Gastrocnemius medialis (tissue), 4 donors: ENCODE results near the gene PLA2G4D.

Experiments
- POLR2A ChIP-seq, 2 donors: fragments of 450-650 bp; IDR thresholded peaks; one replicate each; pipeline ENCODE4 v1.6.1; 2017; ENCODE audit warnings: antibody characterized with exemption in 2 of 2, mild to moderate bottlenecking in 2 of 2, moderate library complexity in 2 of 2
- TF ChIP-seq, protein P1 (sequence below), 5 experiments: fragments of 450-650 bp in 3 of 5; fragments of 200-600 bp in 2 of 5; sonication (generic) in 2 of 5; IDR thresholded peaks in 4 of 5; conservative IDR thresholded peaks in 1 of 5; 1 replicate in 4 of 5; 2 replicates in 1 of 5; pipeline ENCODE4 v1.5.1; 2016 to 2019; ENCODE audit warnings: antibody characterized with exemption in 5 of 5, mild to moderate bottlenecking in 3 of 5, moderate library complexity in 3 of 5

DNA sequence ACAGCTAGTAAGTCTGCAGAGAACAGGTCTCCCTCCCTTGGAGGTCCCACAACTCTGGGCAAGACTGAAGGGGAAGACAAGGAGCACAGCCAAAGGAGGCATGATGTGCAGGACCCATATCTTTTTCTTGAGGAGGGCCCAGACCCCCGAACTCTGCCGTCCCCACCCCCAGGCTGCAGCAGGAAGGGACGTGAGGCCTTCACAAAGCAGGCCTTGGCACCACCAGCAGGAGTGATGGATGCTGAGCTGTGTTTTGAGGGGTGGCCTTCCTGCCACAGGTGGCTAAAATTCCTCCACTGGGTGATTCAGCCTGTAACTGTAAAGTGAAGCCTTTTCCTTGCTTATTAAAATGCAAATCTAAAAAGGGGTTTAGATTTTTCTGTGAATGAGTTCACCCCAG, 8.6 kb downstream of the PLA2G4D start:
- TF ChIP-seq, protein P1, sequence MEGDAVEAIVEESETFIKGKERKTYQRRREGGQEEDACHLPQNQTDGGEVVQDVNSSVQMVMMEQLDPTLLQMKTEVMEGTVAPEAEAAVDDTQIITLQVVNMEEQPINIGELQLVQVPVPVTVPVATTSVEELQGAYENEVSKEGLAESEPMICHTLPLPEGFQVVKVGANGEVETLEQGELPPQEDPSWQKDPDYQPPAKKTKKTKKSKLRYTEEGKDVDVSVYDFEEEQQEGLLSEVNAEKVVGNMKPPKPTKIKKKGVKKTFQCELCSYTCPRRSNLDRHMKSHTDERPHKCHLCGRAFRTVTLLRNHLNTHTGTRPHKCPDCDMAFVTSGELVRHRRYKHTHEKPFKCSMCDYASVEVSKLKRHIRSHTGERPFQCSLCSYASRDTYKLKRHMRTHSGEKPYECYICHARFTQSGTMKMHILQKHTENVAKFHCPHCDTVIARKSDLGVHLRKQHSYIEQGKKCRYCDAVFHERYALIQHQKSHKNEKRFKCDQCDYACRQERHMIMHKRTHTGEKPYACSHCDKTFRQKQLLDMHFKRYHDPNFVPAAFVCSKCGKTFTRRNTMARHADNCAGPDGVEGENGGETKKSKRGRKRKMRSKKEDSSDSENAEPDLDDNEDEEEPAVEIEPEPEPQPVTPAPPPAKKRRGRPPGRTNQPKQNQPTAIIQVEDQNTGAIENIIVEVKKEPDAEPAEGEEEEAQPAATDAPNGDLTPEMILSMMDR (IDR thresholded peaks at IDR 0.05 in 4 of 5, conservative IDR thresholded peaks at IDR 0.05 in 1 of 5), result no peak
- no peak for TF ChIP-seq POLR2A (IDR thresholded peaks at IDR 0.05)
